HG02970 (cell line): ENCODE results near the gene DIP2C.

Experiments used
- ATAC-seq: cut with Tn5 transposase; IDR thresholded peaks from one replicate; pipeline ENCODE4 v1.9.1; 2021; ENCODE audit warnings: mild to moderate bottlenecking, moderate library complexity, moderate number of reproducible peaks; ENCODE audit not compliant: unreplicated experiment, low FRiP score

The DIP2C gene

GRCh38 chr10:562142-562541 is 127.3 kb downstream of the DIP2C start:
- ATAC-seq: no peak

GRCh38 chr10:561721-562120 is 127.7 kb downstream of the DIP2C start:
- ATAC-seq: no peak

GRCh38 chr10:560314-560992 is 129.0 kb downstream of the DIP2C start:
- ATAC-seq: no peak

- no peak for ATAC-seq
Measured at GRCh38 chr10:559767-560047, 129.8 kb downstream of the DIP2C start.

- ATAC-seq: no peak
Measured at GRCh38 chr10:558891-559766, 130.3 kb downstream of the DIP2C start.

- ATAC-seq: no peak
Measured at GRCh38 chr10:558364-558763, 131.1 kb downstream of the DIP2C start.

- ATAC-seq: no peak
Measured at GRCh38 chr10:557792-558328, 131.6 kb downstream of the DIP2C start.

- no peak for ATAC-seq
Measured at GRCh38 chr10:556971-557637, 132.4 kb downstream of the DIP2C start.

GRCh38 chr10:555682-556350 is 133.7 kb downstream of the DIP2C start:
- no peak for ATAC-seq

- ATAC-seq: no peak
Measured at GRCh38 chr10:555281-555680, 134.2 kb downstream of the DIP2C start.

- no peak for ATAC-seq
Measured at GRCh38 chr10:554182-554848, 135.2 kb downstream of the DIP2C start.

GRCh38 chr10:553233-553632 is 136.2 kb downstream of the DIP2C start:
- ATAC-seq: no peak

- ATAC-seq: no peak
Measured at GRCh38 chr10:552679-553078, 136.8 kb downstream of the DIP2C start.

- no peak for ATAC-seq
Measured at GRCh38 chr10:551373-552252, 137.9 kb downstream of the DIP2C start.

- ATAC-seq: no peak
Measured at GRCh38 chr10:550665-551372, 138.6 kb downstream of the DIP2C start.

GRCh38 chr10:549391-549790 is 140.1 kb downstream of the DIP2C start:
- ATAC-seq: no peak

- ATAC-seq: no peak
Measured at GRCh38 chr10:548238-548901, 141.1 kb downstream of the DIP2C start.

- no peak for ATAC-seq
Measured at GRCh38 chr10:547591-548081, 141.8 kb downstream of the DIP2C start.
